Neural cell (in vitro differentiated cells): ENCODE measurements around the gene MYBL2. TPM values are rescaled to one million over a fixed set of nuclear protein-coding genes. Genes with fewer than 3 reads are reported as not detected.

Experiments used
- H2AFZ ChIP-seq: fragments of 200-600, 300-800 bp; sonication (generic), shearing (Covaris generic); 2 replicates; pipeline ENCODE4 v1.6.0; 2014; ENCODE audit warnings: low read depth, mild to moderate bottlenecking, antibody characterized with exemption, low read length, moderate library complexity
- H3F3A ChIP-seq: fragments of 200-600 bp; shearing (Covaris generic); 2 replicates; pipeline ENCODE4 v1.6.1; 2016; ENCODE audit warnings: mild to moderate bottlenecking, moderate library complexity, mixed read lengths, antibody characterized with exemption, low read length; ENCODE audit not compliant: insufficient read depth, poor library complexity, severe bottlenecking
- H3K27ac ChIP-seq: fragments of 200-600, 300-800 bp; sonication (generic), shearing (Covaris generic); 2 replicates; pipeline ENCODE4 v1.5.1; 2014; ENCODE audit warnings: mild to moderate bottlenecking, low read length, moderate library complexity
- H3K27me3 ChIP-seq: fragments of 300-800, 200-600 bp; sonication (generic), shearing (Covaris generic); 2 replicates; pipeline ENCODE4 v1.6.0; 2014; ENCODE audit warnings: mild to moderate bottlenecking, low read depth, low read length, moderate library complexity; ENCODE audit not compliant: insufficient read depth
- H3K36me3 ChIP-seq: fragments of 300-800, 200-600 bp; sonication (generic), shearing (Covaris generic); 2 replicates; pipeline ENCODE4 v1.5.1; 2014; ENCODE audit warnings: mild to moderate bottlenecking, antibody characterized with exemption, low read length, moderate library complexity; ENCODE audit not compliant: insufficient read depth
- H3K4me2 ChIP-seq: fragments of 300-800, 200-600 bp; sonication (generic), shearing (Covaris generic); 2 replicates; pipeline ENCODE4 v1.6.0; 2014; ENCODE audit warnings: mild to moderate bottlenecking, low read length
- H3K4me3 ChIP-seq: fragments of 300-800, 200-600 bp; sonication (generic), shearing (Covaris generic); 2 replicates; pipeline ENCODE4 v1.5.1; 2014; ENCODE audit warnings: mild to moderate bottlenecking, low read length, moderate library complexity
- H3K79me2 ChIP-seq: fragments of 200-600 bp; shearing (Covaris generic); replicated peaks from 2 replicates; pipeline ENCODE4 v1.6.0; 2014; ENCODE audit warnings: mild to moderate bottlenecking, low read length, moderate library complexity; ENCODE audit not compliant: insufficient read depth
- H3K9ac ChIP-seq: fragments of 300-800, 200-600 bp; sonication (generic), shearing (Covaris generic); 2 replicates; pipeline ENCODE4 v1.6.1; 2016; ENCODE audit warnings: mild to moderate bottlenecking, low read length, mixed read lengths
- H3K9me2 ChIP-seq: fragments of 200-600 bp; shearing (Covaris generic); 2 replicates; pipeline ENCODE4 v1.6.1; 2016; ENCODE audit warnings: mild to moderate bottlenecking, low read length, mixed read lengths; ENCODE audit not compliant: insufficient read depth
- H3K9me3 ChIP-seq: fragments of 200-600, 300-800 bp; sonication (generic), shearing (Covaris generic); 2 replicates; pipeline ENCODE4 v1.6.1; 2016; ENCODE audit warnings: mild to moderate bottlenecking, mixed run types, low read length, moderate library complexity, mixed read lengths
- H4K20me1 ChIP-seq: fragments of 200-600 bp; shearing (Covaris generic); 2 replicates; pipeline ENCODE4 v1.6.1; 2016; ENCODE audit warnings: mild to moderate bottlenecking, mixed run types; ENCODE audit not compliant: insufficient read depth
- EP300 ChIP-seq: fragments of 450-650 bp; conservative IDR thresholded peaks from 2 replicates; pipeline ENCODE4 v1.6.1; 2014; ENCODE audit warnings: antibody characterized with exemption, mild to moderate bottlenecking, moderate library complexity; ENCODE audit not compliant: poor library complexity, severe bottlenecking
- EZH2 ChIP-seq: fragments of 200-600, 300-800 bp; shearing (Covaris generic), sonication (generic); IDR thresholded peaks from 2 replicates; pipeline ENCODE4 v1.6.1; 2014; ENCODE audit warnings: antibody characterized with exemption, low read length, borderline replicate concordance, mild to moderate bottlenecking; ENCODE audit not compliant: insufficient read depth, poor library complexity, severe bottlenecking
- MXI1 ChIP-seq: fragments of 450-650 bp; conservative IDR thresholded peaks from 2 replicates; pipeline ENCODE4 v1.6.1; 2014; ENCODE audit warnings: antibody characterized with exemption, mild to moderate bottlenecking; ENCODE audit not compliant: poor library complexity, severe bottlenecking
- POLR2AphosphoS5 ChIP-seq: IDR thresholded peaks from 2 replicates; pipeline ENCODE4 v1.6.1; 2012
- RAD21 ChIP-seq: fragments of 450-650 bp; conservative IDR thresholded peaks from 2 replicates; pipeline ENCODE4 v1.6.1; 2014; ENCODE audit warnings: antibody characterized with exemption, mild to moderate bottlenecking, moderate library complexity
- SMC3 ChIP-seq: fragments of 450-650 bp; conservative IDR thresholded peaks from 2 replicates; pipeline ENCODE4 v1.6.1; 2014; ENCODE audit warnings: antibody characterized with exemption, mild to moderate bottlenecking, moderate library complexity; ENCODE audit not compliant: poor library complexity
- TAF1 ChIP-seq: IDR thresholded peaks from 2 replicates; pipeline ENCODE4 v1.6.1; 2012; ENCODE audit warnings: low read depth
- polyA plus RNA-seq: library from polyadenylated mRNA; depleted of rRNA; stranded (reverse); fragments of >200 nt; gene quantifications from 2 replicates; pipeline ENCODE4 v1.2.3, GENCODE V29; 2014
- TF ChIP-seq, protein P1 (sequence below): fragments of 450-650 bp; IDR thresholded peaks from 2 replicates; pipeline ENCODE4 v1.5.1; 2014; ENCODE audit warnings: antibody characterized with exemption, mild to moderate bottlenecking, moderate library complexity; ENCODE audit not compliant: poor library complexity, severe bottlenecking
- TF ChIP-seq, protein P2 (sequence below): IDR thresholded peaks from 2 replicates; pipeline ENCODE4 v1.6.1; 2012; ENCODE audit warnings: borderline replicate concordance

Gene MYBL2
- polyA plus RNA-seq, 1 donor from 2014 or later, result not detected

DNA sequence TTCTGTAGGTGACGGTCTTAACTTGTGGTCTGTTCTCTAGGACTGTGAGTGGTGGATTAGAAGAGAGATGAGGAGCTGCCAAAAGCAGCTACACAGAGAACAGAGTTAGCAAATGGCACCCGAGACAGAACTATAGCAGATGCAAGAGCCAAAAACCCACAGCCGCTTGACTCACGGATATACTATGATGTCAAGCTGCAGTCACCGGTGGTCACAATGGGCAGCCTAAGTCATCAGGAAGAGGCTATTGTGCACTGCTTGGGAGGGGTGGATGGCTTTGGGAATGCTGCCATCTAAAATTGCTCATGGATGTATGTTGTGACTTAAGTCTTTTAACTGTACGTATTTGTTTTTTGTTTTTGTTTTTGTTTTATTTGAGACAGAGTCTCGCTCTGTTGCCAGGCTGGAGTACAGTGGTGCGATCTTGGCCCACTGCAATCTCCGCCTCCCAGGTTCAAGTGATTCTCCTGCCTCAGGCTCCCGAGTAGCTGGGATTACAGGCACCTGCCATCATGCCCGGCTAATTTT is 60.0 kb downstream of the MYBL2 start, which contains the start of gene GTSF1L:
Gene GTSF1L, minus strand, starts transcription at position 192 of the 528 bp plus-strand sequence. CDS start 308 bp downstream, outside the sequence.
- Histone ChIP-seq H2AFZ (no peak within 1 kb of the TSS), H3F3A (no peaks in the 10 kb centered on the region), H3K27ac (no peak within 1 kb of the TSS), H3K79me2 (no peaks in the 10 kb centered on the region), H3K27me3 (no peaks in the 10 kb centered on the region), H3K4me3 (no peak within 1 kb of the TSS), H3K9me3 (no peaks in the 10 kb centered on the region), H4K20me1 (no peaks in the 10 kb centered on the region), H3K36me3 (no peaks in the 10 kb centered on the region), H3K4me2 (no peak within 1 kb of the TSS), H3K9ac (no peak within 1 kb of the TSS), H3K9me2 (no peaks in the 10 kb centered on the region)
- TF ChIP-seq, protein P1, sequence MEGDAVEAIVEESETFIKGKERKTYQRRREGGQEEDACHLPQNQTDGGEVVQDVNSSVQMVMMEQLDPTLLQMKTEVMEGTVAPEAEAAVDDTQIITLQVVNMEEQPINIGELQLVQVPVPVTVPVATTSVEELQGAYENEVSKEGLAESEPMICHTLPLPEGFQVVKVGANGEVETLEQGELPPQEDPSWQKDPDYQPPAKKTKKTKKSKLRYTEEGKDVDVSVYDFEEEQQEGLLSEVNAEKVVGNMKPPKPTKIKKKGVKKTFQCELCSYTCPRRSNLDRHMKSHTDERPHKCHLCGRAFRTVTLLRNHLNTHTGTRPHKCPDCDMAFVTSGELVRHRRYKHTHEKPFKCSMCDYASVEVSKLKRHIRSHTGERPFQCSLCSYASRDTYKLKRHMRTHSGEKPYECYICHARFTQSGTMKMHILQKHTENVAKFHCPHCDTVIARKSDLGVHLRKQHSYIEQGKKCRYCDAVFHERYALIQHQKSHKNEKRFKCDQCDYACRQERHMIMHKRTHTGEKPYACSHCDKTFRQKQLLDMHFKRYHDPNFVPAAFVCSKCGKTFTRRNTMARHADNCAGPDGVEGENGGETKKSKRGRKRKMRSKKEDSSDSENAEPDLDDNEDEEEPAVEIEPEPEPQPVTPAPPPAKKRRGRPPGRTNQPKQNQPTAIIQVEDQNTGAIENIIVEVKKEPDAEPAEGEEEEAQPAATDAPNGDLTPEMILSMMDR, result no peak
- TF ChIP-seq SMC3, result no peak
- TF ChIP-seq TAF1, result no peak
- no peak for TF ChIP-seq RAD21
- no peak for TF ChIP-seq POLR2AphosphoS5

DNA sequence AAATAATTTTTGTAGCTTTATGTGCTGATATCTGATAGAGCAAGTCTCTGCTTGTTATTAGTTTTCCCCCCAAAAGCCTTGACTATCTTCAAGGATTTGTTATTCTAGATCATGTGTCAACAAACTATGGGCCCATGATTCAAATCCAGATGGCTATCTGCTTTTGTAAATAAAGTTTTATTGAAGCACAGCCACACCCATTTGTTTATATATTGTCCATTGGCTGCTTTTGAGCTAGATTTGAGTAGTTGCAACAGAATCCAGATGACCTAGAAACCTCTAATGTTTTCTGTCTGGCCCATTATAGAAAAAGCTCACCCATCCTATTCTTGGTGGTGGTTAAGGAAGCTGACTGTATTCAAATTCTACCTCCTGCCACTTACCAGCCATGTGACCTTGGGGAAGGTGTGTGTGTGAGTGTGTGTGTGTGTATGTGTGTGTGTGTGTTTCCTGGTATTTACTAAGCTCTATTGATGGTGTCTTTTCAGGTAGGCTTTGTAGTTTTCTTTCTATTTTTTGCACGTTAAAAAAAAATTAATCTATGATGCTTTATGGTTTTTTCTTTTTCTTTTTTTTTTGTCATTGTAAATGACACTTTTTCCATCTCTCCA is 61.2 kb downstream of the MYBL2 start:
- H3F3A ChIP-seq, result no peaks in the 10 kb centered on the region
- H2AFZ ChIP-seq, result no peak overlapping the region

More for the DNA sequence above, 61.2 kb downstream of the MYBL2 start:
- Histone ChIP-seq H3K27ac (no peak overlapping the region), H3K27me3 (no peaks in the 10 kb centered on the region), H4K20me1 (no peaks in the 10 kb centered on the region), H3K79me2 (no peaks in the 10 kb centered on the region), H3K4me3 (no peak overlapping the region), H3K36me3 (no peaks in the 10 kb centered on the region), H3K9ac (no peak overlapping the region), H3K9me3 (no peaks in the 10 kb centered on the region), H3K4me2 (no peak overlapping the region), H3K9me2 (no peaks in the 10 kb centered on the region)
- TF ChIP-seq EP300 (no peak), MXI1 (no peak), SMC3 (no peak), TAF1 (no peak), POLR2AphosphoS5 (no peak), EZH2 (no peak), RAD21 (no peak)
- TF ChIP-seq, protein P1, result no peak
- TF ChIP-seq, protein P2, sequence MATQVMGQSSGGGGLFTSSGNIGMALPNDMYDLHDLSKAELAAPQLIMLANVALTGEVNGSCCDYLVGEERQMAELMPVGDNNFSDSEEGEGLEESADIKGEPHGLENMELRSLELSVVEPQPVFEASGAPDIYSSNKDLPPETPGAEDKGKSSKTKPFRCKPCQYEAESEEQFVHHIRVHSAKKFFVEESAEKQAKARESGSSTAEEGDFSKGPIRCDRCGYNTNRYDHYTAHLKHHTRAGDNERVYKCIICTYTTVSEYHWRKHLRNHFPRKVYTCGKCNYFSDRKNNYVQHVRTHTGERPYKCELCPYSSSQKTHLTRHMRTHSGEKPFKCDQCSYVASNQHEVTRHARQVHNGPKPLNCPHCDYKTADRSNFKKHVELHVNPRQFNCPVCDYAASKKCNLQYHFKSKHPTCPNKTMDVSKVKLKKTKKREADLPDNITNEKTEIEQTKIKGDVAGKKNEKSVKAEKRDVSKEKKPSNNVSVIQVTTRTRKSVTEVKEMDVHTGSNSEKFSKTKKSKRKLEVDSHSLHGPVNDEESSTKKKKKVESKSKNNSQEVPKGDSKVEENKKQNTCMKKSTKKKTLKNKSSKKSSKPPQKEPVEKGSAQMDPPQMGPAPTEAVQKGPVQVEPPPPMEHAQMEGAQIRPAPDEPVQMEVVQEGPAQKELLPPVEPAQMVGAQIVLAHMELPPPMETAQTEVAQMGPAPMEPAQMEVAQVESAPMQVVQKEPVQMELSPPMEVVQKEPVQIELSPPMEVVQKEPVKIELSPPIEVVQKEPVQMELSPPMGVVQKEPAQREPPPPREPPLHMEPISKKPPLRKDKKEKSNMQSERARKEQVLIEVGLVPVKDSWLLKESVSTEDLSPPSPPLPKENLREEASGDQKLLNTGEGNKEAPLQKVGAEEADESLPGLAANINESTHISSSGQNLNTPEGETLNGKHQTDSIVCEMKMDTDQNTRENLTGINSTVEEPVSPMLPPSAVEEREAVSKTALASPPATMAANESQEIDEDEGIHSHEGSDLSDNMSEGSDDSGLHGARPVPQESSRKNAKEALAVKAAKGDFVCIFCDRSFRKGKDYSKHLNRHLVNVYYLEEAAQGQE, result no peak
